Ammon's horn (tissue), 1 donor: ENCODE results near the gene SLC29A3.

Source experiments
- DNase-seq: peaks from one replicate; pipeline ENCODE4 v3.0.0-alpha.2; 2016; ENCODE audit warnings: low spot score

Gene SLC29A3

DNA sequence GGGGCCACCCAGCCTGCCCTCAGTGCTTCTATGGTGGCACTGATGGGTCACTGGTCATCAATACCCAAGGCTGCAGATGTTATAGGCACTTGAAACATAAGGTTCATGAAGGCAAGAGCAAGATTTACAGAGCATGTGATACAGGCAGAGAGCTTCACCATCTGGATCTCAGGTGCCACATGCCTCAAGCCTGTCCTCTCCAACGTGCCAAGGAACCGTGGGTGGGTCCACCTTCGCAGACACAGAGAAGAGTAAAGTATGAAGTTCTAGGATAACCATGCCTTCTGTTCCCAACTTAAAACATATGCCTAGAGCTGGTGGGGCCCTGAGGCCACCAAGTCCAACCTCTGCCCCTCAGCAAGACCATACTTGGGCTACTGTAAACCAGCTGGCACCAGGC, 51.0 kb downstream of the SLC29A3 start:
- no peak for DNase-seq

DNA sequence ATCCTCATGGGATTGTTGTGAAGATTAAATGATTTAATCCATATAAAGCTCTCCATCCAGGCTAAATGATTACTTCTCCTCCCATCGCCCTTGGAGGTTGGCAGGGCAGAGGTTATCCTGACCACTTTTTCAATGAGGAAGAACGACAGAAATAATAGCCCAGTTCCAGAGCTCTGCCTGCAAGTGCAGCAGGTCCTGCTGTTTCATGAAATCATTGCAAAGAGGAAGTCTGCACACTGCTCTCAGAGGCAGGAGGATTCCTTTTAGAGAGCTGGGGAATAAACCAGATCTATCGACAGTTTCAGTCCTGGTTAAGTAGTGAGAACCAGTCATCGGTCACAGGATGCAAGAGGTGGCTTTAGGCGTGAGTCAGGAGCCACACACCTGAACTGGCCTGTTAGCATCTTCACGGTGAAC, 52.7 kb downstream of the SLC29A3 start:
- peak; percentile 55 for DNase-seq

DNA sequence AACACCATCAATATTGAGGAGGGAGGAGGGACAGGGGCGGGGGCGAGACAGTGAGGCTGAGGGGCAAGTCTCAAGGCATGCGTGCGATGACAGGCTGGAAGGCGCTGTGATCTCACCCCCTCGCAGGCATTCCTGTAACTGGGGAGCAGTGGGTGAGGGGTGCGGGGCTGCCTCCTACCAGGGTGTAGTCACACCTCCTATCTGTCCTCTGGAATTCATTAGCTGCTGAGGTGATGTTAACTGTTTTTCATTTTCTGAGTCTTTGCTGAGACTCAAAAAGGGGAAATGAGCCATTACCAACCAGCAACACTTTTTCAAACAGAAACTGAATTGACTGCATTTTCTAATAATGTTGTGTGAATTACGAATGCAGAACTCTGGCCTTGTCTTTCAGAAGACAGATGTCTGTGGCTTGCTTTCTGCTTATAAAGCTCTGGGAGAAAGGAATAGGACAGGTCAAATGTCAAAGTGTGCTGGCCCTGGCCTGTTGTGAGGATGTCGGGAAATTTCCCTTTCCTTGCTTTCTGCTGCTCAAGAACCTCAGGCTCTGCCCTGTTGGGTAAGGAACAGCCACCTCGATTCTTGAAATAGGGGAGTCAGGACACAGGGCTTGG, 53.9 kb downstream of the SLC29A3 start:
- DNase-seq = peak; percentile 27

DNA sequence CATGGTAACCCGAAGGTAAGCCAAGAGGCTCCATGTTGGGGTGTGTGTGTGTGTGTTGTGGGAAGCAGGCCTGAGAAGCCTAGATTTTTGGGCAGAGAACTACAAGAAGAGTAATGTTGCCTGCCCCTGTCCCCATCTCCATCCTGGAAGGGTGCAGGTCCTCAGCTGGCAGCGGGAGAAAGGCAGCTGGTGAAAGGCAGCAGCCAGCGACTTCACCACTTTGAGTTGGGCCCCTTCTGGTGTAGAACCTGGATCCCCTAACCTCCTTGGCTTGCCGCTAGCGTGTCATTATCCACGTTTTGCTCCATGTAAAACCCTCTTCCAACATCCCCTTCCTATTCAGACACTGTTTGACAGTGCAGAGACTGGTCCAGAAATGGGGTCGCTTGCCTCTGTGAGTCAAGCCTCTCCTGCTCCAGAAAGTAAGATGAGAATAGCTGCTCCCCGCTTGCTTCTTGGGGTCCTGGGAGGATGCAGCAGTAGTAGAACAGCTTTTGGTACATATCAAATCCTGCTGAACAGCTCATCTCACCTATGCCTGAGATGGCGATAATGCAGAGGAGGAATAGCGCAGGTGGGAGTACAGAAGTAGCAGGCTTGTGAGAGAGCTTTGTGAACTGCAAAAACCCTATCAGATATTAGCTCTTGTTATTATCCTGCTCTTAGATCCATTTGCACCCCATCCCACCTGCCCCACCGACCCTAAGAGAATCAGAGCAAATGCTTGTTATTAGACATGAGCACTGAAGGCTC, 55.6 kb downstream of the SLC29A3 start:
- DNase-seq = no peak

DNA sequence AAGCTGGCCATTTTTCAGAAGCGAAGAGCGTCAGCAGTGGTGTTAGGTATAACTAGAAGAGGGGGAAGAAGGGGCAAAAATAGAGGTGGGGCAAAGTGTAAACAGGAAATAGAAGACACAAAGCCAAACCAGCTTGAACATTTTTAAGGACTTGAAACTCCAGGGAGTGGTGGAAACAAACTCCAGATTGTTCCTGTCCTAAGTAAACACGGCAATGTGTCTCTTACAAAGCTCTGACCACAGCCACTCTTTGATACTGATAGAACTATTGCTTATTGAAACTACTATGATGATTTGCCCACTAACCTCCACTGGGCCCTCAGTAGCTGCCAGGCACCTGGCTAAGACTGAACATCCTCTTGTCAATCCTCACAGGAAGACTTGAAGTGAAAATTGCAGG, 56.9 kb downstream of the SLC29A3 start:
- DNase-seq = no peak

DNA sequence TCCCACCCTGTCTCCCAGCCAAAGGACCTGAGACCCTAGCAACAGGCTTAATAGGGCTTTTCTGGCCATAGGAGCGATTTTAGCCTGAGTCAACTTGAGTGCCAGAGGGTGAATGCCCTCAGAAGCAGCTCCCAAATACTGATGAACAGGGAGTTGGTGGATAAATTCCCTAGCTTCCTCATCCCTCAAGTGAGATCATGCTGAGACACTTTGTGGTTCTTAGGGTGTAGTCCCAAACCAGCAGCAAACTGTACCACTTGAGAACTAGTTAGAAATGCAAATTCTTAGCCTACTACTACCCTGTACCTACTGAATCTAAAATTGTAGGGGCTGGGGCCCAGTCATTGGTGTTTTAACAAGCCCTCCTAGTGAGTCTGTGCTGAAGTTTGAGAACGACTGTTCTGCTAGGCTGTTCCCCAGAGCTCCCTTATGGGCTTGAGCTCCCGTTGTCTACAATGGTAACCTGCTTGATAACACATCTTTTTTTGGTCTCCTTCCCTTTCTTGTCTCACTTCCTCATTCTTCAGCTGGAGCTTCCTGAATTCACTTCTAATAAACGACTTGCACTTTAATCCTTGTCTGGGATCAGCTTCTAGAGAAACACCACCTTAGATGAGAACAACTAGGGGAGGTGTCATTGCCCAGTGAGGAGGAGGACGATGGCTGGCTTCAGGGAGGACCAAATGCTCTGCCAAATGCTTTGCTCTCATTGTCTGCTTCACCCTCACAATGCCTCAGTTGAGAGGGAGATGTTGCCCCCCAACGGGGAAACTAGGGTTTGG, 59.5 kb downstream of the SLC29A3 start:
- DNase-seq = peak; percentile 44

DNA sequence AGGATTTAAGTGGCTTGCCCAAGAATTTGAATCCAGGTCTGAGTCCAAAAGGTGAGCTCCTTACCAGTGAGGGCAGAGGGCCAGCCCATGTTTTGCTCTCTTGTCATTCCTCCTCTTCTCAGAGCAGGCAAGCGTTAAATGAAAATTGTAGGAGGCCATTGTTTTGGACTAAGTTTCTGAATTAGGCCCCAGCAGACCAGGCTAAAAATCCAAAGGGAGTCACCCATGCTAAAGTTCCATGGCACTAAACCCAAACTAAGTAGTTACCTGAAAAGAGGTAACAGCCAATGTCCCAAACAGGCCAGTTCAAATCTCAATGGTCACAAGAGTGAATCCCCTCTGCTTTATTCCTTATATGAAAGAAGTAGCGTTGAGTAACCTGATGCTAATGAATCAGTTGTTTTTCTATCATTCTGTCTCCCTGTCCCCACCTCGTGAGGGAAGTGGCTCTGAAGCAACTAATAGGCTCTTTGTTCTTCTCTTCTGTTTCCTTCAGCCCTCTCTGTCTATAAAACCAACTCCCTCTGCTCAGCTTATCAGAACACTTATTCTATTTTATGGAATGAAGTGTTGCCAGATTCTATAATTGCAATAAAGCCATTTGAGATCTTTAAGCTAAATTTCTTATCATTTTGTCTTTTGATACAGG, 60.2 kb downstream of the SLC29A3 start:
- peak; percentile 35 for DNase-seq

DNA sequence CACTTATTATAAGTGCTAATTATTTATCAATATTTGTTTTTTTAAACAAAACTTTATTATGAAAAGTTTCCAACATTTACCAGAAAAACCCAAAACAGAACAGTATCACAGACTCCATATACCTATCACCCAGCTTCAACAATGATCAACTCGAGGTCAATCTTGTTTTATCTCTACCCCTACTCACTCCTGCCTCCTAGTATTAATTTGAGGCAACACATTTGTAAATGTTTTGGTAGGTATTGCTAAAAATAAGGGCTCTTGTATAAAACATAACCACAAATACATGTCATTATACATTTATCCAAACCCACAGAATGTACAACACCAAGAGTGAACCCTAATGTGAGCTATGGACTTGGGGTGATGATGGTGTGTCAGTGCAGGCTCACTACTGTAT, 61.8 kb downstream of the SLC29A3 start:
- DNase-seq = no peak

DNA sequence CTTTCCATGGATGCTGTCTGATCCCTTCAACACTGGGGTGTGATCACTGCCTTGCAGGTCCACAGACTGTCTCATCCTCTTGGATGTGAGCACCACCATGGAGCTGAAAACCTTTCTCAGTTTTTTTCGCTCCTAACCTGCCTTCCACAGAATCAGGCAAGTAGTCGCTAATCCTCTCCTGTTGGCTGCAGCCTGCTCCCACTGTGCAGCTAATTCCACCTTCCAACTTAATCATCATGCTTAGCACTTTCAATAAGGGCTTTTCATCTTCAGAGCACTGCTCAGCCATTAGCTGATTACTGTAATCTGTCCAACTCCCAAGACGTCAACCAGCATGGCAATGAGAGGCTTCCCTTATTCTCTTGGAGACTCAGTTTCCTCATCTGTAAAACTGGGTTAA, 62.6 kb downstream of the SLC29A3 start:
- DNase-seq = no peak

DNA sequence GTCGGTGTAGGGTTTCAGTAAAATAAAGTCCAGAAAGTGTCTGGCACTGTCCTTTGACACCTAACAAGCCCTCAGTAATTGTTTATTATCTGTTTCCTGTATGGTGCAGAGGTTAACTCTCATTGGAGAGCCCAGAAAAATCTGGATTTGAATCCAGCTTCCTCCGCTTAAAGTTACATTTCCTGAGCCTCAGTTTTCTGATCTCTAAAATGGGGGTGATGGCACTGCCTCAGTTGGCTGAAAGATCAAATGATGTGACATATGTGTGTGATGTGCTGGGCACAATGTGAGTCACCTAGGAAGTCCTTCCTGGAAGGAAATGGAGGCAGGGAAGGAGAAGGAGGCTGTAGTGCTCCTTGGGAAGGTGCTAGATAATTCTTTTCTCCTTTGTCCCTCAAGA, 63.0 kb downstream of the SLC29A3 start:
- no peak for DNase-seq

DNA sequence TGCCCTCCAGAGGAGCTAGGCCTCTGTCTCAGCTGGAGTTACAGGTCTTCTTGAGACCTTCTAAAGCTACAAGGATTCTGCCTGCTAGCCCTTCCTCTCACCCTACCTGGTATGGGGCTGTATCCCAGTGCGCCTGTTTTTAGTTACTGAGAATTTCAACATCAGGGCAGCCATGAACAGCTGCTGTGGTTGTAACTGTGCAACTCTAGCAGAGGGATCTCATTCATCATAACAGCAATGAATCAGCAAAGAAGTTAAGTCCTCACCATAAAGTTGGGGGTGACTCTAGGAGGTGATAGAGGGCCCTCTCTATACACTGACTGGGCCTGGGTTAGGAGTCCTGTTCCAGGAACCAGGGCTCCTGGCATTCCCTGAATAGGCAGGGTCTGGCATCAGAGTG, 63.7 kb downstream of the SLC29A3 start:
- no peak for DNase-seq

DNA sequence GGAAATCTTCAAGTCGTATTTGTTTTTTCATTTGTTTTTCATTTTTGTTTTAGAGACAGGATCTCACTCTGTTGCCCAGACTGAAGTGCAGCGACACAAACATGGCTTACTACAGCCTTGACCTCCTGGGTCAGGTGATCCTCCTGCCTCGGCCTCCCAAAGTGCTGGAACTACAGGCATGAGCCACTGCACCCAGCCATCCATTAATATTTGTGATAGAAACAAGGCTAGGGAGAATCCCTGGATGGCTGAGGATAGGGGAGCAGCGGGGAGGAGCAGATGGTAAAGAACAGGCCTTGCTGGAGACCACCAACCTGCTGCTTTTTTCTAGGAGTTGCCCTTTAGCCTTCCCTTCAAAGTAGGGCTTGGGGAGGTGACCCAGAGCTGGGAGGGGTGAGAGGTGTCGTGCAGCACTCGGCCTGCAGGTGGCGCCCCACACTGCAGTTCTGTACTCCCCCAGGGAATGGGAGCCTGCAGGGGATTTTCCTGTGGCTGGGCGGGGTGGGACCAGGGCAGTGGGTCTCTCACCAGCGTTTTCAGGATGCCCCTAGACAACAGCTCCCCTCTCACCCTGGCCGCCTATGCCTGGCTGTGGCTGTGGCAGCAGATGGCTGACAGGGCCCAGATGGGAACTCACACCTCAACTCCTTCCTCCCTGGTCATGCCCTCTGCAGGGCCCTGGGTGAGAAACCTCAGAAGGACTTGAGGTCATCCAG, 65.1 kb downstream of the SLC29A3 start:
- DNase-seq = peak; percentile 86

DNA sequence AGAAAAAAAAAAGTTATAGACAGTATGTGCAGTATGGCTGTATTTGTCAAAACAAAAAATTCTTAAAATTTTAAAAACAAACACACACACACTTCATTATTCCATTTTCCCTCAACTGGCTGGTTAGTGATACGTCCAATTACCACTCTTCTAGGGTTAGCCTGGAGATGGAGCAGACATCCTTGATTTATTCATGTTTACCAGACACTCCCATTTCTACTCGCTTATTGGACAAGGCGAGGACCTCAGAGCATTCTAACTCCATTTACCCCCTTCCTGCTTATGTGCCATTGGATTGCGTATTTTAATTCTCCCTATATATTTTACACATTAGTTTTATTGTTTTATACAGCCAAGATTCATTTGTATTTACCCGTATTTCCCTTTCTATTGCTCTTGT, 69.1 kb downstream of the SLC29A3 start:
- DNase-seq = no peak

DNA sequence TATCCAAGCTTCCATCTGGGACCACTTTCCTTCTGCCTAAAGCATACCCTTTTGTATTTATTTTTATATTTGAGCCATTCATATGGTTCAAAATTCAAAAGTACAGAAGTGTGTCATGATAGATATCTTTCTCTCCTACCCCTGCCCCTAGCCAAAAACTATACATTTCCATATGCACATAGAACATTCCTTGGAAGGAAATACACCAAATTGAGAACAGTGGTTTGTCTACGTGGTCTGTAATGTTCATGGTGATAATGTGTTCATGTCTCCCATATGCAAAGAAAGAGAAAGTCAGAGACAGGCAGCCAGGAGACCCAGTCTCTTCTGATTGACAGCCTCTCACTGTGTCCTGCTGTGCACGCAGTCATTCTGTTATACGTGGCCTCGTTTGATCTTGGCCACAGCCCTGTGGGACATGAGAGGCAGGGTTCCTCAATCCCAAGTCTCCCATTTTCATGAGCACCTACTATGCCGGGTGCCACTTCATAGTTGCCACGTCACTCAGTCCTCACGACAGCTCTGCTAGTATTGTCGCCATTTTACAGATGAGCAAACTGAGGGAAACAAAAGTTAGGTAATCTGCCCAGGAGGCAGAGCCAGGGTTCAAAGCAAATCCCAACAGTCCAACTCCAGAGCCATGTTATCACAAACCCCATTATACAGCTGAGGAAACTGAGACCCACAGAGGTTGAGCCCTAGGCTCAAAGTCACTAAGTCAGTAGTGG, 69.7 kb downstream of the SLC29A3 start:
- no peak for DNase-seq

DNA sequence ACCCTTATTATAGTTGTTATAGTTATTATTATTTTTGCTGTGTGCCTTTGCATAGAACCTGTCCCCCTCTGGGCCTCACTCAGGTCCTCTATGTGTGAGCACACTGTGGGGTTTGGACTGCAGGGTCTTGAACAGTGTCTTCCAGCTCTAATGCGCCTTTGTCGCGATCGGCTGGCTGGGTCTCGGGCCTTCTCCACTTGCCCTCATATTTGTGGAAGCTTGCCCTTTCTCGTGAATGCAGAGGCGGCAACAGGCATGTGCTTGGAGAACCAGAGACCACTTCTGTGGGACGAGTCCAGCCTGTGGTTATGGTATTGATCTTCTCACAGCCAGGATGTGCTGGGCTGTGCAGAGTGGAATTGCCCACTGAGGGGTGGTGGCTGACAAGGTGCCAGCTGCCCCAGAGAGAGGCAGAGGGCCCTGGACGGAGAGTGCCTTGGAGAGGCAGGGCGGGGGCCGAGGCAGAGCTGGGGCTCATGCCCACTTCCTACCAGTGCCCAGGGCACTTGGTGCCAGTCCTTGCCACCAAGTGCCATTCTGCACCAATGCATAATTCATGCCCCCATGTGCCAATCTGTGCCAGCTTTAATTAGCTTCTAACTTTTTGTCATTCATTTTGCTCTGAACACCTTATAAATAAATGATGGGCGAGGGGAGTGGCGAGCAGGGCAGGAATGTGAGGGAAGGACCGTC, 70.9 kb downstream of the SLC29A3 start:
- DNase-seq = no peak

DNA sequence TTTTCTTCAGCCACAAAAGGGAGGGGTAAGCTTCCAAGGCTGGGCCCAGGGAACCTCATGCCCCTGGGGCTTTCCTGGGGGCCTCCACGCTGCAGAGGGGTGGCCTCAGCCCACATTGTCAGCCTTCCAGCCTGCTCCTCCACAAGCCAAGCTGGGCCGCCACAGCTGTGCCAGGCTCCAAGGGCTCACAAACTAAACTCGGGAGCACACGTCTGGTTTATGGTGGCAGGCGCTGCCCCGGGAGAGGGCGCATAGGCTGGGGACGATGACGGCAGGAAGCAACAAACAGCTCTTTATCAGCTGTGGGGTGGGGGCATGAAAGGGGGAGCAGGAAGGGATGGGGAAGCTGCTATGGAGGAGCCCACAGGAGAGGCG, 71.4 kb downstream of the SLC29A3 start:
- peak; percentile 83 for DNase-seq

DNA sequence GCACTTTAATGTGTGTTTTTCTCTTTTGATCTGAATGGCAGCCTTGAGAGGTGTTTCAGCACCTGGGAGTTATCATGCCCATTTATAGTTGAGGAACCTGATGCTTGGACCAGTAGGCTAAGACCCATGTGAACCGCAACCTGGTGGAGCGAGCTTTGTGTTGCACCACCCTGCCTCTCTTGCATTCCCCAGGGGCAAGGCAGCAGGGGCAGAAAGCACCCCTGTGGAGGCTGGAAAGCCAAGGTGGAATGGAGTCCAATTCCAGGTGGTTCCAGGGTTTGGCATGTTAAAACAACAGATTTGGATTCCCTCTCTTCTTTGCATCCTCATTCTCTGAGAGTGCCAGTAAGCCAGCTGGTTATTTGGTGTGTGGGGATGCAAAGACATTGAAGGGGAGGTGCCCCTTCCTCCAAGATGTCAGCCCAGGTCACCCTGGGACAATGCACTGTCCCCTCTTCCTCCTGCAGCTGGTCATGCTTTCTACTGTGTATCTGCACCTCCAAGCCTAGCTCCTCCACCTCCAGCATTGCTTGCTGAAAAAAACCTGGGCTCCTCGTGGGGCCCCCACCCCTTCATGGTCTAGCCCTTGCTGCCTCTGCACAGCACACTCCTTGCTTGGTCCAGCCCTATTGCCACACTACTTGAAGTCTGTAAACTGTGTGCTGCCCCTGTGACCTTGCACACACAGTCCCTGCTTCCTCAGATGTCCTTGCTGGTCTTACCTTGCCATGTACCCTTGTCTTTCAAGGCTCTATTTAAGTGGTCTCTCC, 72.0 kb downstream of the SLC29A3 start:
- DNase-seq = no peak

DNA sequence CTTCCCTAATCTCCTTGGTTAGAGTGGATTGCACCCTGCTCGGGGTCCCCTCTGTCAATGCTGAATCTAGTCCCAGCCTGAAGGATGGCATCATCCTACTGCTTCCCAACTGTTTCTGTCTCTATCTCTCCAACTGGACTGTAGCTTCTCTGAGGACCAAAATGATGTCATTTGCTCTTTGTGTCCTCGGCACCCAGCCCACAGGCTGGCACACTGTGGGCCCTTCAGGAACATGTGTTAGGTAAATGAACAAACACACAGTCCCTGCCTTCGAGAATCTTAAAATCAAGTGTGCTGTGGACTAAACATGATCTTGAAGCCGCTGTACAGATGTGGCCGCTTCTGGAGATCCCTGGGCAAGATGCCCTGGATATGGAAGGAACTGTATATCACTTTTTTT, 72.6 kb downstream of the SLC29A3 start:
- no peak for DNase-seq

DNA sequence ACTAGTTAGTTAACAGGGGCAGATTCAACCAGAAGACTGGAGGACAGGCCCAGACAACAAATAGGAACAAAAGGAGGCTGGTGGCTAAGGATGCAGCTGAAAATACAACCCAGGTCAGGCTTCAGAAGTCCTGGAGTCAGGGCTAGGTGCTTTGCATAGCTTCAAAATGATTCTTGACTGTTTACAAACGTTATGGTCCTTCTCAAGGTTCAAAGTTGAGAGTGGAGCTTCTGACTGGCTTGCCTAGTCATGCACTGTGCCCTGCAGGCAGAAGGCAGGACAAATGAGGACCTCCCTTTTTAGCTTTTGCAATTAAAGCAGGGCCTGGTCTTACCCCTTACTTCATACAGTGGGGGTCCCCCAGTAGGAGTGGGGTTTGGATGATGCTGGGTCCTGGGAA, 73.2 kb downstream of the SLC29A3 start:
- DNase-seq = no peak
